Measurements from ENCODE around the gene REG1B. TPM values are rescaled to one million over a fixed set of nuclear protein-coding genes. Genes with fewer than 3 reads are reported as not detected.

The REG1B gene
- total RNA-seq (2022; extraction: Qiagen RNA extraction; ENCODE audit: low read depth): not detected in 5 replicates

GRCh38 chr2:79087785-79088364 lies at the start of gene REG1B:
REG1B (minus strand) TSS chr2:79087993; CDS start chr2:79087612, 381 bp downstream.

GRCh38 chr2:79120194-79120713 lies 32.5 kb upstream of the REG1B start, which contains the start of gene REG1A:
REG1A (plus strand) TSS chr2:79120488; CDS start chr2:79120862, 374 bp downstream.

Other genes with a start within 250 kb of the REG1B start
- not detected in 5 replicates for gene REG3G, start 62.3 kb downstream of the REG1B start, total RNA-seq (2022; extraction: Qiagen RNA extraction; ENCODE audit: low read depth)
- not detected in 5 replicates for gene REG1A, start 32.5 kb upstream of the REG1B start, total RNA-seq (2022; extraction: Qiagen RNA extraction; ENCODE audit: low read depth)
- gene REG3A, start 71.8 kb upstream of the REG1B start, total RNA-seq (2022; extraction: Qiagen RNA extraction; ENCODE audit: low read depth): not detected in 5 replicates